HG02884 (cell line): ENCODE data around the gene TTLL13.

Experiments
- ATAC-seq: cut with Tn5 transposase; IDR thresholded peaks from one replicate; pipeline ENCODE4 v1.9.1; 2021; ENCODE audit warnings: mild to moderate bottlenecking, moderate library complexity; ENCODE audit not compliant: unreplicated experiment

The TTLL13 gene, protein sequence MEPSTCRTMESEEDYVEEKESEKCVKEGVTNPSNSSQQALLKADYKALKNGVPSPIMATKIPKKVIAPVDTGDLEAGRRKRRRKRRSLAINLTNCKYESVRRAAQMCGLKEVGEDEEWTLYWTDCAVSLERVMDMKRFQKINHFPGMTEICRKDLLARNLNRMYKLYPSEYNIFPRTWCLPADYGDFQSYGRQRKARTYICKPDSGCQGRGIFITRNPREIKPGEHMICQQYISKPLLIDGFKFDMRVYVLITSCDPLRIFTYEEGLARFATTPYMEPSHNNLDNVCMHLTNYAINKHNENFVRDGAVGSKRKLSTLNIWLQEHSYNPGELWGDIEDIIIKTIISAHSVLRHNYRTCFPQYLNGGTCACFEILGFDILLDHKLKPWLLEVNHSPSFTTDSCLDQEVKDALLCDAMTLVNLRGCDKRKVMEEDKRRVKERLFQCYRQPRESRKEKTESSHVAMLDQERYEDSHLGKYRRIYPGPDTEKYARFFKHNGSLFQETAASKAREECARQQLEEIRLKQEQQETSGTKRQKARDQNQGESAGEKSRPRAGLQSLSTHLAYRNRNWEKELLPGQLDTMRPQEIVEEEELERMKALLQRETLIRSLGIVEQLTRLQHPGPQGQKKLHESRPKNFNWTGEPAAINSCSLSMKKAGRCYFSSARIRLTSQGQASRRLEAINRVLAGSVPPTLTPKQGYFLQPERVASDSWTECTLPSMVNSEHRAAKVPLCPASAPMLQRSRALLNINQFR

DNA sequence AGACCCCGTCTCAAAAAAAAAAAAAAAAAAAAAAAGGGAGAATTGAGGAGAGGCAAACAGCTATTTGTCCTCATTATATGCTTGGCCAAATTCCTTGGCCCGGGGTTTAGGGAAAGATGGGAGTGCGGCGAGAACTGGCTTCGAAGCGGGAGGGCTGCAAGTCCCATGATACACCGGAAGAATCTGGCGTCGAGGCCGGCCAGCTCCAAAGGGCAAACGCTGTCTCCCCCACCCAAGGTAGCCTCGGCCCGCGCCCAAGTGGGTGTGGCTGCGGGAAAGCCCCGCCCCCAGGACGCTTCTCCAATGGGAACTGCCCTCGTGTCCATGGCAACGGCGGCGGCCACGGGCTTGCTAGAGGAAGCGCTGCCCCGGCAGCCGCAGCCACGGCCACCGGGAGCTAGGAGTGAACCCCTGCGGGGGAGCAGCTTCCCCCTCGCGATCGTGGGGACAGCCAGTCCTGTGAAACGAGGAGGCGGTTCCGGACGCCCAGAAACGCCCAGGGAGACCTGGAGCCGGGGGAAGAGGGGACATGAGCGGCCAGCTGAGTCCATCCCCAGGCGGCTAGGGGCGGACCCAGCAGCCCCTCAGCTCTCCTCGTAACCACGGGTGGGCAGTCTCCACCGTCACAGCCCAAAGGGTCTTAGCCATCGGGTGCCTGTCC, at the start of gene TTLL13:
TTLL13 (plus strand) TSS at position 354 of the 661 bp plus-strand sequence. CDS start 1,075 bp downstream, outside the sequence.
- ATAC-seq = no peak

GRCh38 chr15:90200534-90201129, 48.7 kb upstream of the TTLL13 start:
- ATAC-seq = no peak

GRCh38 chr15:90201130-90201943, 48.0 kb upstream of the TTLL13 start, which contains the start of gene SEMA4B:
SEMA4B (plus strand) TSS chr15:90201330; CDS start chr15:90201579, 249 bp downstream.
- ATAC-seq = peak; percentile 74

GRCh38 chr15:90201944-90202375, 47.4 kb upstream of the TTLL13 start:
- ATAC-seq = no peak

GRCh38 chr15:90202929-90203328, 46.4 kb upstream of the TTLL13 start:
- ATAC-seq = no peak

GRCh38 chr15:90203473-90203872, 45.9 kb upstream of the TTLL13 start:
- no peak for ATAC-seq

GRCh38 chr15:90203922-90204321, 45.4 kb upstream of the TTLL13 start:
- ATAC-seq = no peak

DNA sequence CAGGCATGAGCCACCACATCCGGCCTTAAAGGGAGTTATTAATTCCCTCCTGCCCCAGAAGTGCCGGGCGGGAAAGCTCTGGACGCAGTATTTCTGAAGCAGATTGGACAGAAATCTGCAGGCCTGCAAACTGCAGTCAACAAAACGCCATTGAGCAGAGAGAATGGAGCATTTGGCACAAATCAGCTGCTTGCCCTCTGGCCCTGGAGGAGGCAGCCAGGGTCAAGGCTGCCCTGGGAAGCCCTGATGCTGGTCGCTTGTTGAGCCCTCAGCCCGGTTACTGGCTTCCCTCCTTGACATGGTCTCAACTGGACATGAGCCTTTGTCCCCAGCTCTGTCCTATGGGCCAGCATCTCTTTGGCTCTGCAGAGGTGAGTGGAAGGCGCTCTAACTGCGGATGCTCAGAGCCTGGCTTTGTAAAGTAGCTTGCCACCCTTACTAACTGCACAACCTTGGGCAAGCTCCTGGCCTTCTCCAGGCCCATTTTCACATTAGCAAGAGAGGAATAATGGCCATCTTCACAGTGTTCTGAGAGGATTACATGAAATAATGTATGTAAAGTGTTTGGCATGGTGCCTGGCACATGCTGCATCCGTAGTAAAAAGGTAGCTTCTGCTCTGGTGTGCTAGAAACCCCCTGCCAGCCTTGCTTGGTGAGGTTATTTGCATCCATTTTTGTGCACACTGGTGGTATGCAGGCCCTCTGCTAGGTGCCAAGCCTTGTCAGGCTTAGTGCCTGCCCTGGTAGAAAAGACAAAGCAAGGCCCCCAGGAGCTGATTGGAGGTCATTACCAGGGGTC, 44.1 kb upstream of the TTLL13 start:
- no peak for ATAC-seq

- no peak for ATAC-seq
Observed at GRCh38 chr15:90205886-90206285, 43.5 kb upstream of the TTLL13 start.

DNA sequence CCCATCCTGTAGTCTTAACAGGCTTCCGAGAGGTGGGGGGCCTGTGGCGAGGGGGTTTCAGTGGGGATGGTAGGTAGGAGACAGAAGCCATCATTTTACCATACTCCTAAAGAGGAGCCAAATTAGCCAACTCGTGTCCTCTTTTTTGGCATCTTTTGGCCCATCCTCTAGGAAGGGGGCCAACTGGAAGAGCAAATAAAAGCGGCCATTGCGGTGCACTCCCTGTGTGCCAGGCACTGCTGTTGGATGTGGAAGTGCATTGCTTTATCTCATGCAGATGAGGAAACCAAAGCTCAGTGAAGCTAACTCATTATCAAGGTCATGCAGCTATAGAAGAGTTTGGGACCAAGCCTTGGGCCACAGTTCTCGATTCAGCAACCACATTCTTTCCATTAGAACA, 42.1 kb upstream of the TTLL13 start:
- ATAC-seq = no peak

DNA sequence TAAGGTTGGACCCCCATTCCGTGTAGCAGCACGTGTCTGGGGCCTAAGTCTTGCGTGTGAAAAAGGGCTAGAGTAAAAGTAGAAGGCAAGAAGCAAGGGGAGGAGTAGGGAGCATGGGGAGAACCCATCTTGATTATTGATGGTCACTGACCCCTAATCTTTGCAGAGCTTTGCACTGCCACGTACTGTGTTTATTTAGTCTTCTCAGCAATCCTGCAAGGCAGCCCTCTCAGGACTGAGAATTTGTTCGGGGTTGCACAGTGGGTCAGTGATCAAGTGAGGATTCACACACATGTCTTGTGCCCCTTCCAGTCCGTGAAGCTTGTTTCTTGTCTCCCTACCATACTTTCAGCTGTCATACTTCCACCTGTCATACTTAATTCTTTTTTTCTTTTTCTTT, 41.0 kb upstream of the TTLL13 start:
- no peak for ATAC-seq

DNA sequence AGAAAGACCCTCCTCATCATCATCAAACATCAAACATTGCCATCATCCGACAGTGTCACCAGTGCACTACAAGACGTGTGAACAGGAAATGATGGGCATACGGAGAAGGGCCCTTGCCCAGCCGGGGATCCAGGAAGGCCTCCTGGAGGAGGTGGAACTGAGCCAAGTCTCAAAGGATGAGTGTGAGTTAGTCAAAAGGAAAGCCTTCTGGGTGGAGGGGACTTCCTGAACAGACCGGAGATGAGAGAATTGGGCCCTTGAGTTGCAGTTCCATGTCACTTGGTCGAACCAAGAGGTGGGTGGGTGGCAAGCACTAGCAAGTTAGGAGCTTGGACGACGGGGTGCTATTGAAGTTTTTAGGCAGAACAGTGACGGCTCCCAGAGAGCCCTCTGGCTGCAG, 39.8 kb upstream of the TTLL13 start:
- ATAC-seq = peak; percentile 66

DNA sequence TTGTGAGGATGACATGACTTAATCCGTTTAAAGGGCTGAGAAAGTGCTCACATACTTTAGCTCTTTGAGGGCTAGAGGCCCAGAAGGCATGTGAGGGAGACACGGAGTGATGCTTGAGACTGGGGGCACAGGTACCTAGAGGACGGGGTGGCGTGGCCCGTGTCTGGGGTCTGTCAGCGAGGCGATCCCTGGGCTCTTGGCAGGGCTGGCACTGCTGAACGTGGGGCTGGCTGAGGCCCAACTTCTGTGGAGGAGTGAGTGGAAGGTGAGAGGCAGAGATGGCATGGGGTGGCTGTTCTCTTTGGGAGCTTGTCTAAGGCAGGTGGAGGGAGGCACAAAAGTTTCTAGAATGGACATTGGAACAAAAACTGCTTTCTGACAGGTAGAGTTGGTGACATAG, 38.8 kb upstream of the TTLL13 start:
- ATAC-seq = no peak

- ATAC-seq = no peak
Observed at GRCh38 chr15:90211009-90211408, 38.3 kb upstream of the TTLL13 start.

DNA sequence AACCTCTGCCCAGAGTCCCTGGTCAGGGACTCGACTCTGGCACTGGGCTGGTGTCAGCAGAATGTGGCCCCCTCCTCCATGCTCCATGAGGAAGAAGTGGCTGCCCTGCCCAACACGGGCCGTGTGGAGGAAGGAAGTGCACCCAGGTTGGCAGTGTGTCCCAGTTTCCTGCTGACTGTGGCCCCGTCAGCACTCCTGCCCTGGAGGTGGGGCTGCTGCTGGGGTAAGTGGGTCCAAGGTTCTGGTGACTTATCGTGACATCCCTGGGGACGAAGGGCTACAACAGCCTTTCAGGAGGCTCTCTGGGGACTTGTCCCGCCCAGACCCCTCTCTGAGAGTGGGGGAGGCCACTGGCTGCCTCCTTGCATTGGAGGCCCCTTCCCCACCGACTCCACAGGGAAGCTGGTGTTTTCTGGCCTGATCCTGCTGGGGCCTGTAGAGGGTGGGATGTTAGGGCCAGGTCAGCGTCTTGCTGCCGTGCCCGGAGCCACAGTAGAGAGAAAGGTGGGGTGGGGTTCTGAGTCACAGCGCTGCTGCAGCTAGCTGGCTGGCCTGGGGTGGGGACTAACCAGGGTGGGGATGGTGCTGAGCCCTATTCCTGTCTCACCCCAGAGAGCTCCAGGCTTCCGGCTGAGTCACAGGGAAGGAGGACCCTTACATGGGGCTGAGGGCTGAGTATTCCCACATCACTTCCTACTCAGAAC, 37.8 kb upstream of the TTLL13 start:
- no peak for ATAC-seq

DNA sequence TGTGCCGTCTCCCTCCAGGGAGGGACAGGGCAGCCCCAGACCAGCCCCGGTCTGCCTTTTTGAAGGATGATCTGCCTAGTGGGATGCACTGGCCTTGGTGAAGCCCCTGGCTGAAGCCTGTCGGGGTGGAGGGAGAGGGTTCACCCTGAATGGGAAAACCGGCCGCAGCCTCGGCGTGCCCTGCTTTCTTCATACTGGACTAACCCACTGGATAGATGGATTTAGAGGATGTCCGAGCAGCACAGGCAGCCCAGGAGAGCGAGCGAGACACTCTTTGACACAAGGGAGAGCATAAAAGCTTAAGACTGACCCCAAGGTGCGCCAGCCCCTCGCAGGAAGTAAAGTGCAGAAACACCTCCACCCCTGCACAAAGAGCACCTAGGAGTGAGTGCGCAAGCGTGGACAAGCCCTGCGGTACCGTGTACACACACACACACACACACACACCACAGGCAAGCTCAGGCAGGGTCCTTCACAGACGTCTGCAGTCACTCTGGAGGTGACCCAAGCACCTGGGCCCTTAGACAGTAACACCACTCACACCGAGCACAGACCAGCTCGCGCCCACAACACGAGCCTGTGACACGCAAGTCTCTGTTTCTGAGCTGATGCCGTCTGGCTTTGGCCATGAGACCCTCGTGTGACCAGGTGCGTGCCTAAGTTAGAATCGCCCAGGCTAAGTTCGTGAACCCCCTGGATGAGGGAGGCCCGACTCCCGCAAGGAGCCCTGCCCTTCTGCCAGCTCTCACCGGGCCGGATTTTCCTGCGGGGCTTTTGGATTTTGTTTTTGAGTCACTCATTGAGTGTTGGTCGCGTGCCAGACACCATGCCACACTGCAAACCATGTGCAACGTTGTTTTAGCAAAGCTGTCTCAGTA, 36.9 kb upstream of the TTLL13 start:
- no peak for ATAC-seq

- ATAC-seq = no peak
Observed at GRCh38 chr15:90213122-90213817, 36.1 kb upstream of the TTLL13 start.
